GM23338 (cell line): ENCODE measurements around the gene CFAP410. TPM values are rescaled to one million over a fixed set of nuclear protein-coding genes. Genes with fewer than 3 reads are reported as not detected.

Source experiments
- CREB1 ChIP-seq: fragments of 250-450 bp; sonication (Bioruptor Pico); IDR thresholded peaks from 2 replicates; pipeline ENCODE4 v1.5.0; 2020; ENCODE audit warnings: low read depth, mild to moderate bottlenecking, moderate library complexity
- EZH2 ChIP-seq: fragments of 200-600 bp; sonication (generic); IDR thresholded peaks from one replicate; pipeline ENCODE4 v1.8.0; 2017; ENCODE audit warnings: antibody characterized with exemption, mild to moderate bottlenecking, low read depth; ENCODE audit not compliant: unreplicated experiment
- NANOG ChIP-seq: IDR thresholded peaks from 2 replicates; pipeline ENCODE4 v1.6.1; 2016; ENCODE audit warnings: antibody characterized with exemption, borderline replicate concordance
- POLR2AphosphoS5 ChIP-seq: IDR thresholded peaks from 2 replicates; pipeline ENCODE4 v1.6.1; 2016; ENCODE audit warnings: antibody characterized with exemption, low read depth
- STAT1 ChIP-seq: IDR thresholded peaks from one replicate; pipeline ENCODE4 v1.6.1; 2016; ENCODE audit warnings: antibody characterized with exemption; ENCODE audit not compliant: unreplicated experiment
- ZNF114 ChIP-seq: fragments of 250-450 bp; sonication (Bioruptor Pico); IDR thresholded peaks from 2 replicates; pipeline ENCODE4 v1.5.0; 2020; ENCODE audit warnings: mild to moderate bottlenecking, moderate library complexity
- polyA plus RNA-seq: library from polyadenylated mRNA; unstranded; fragments of >200 nt; fragmentation: Nextera tagmentation; extraction: Ambion mirVana; gene quantifications from 2 replicates; pipeline ENCODE4 v1.2.1, GENCODE V29; 2016
- total RNA-seq: library from RNA; depleted of rRNA; stranded (reverse); fragments of >200 nt; shearing (Covaris generic); gene quantifications from 2 replicates; pipeline ENCODE4 v1.2.3, GENCODE V29; 2014
- TF ChIP-seq, protein P1 (sequence below): fragments of 250-450 bp; sonication (Bioruptor Pico); IDR thresholded peaks from 2 replicates; pipeline ENCODE4 v1.5.0; 2020; ENCODE audit warnings: mild to moderate bottlenecking, moderate library complexity
- TF ChIP-seq, protein P2 (sequence below), 2 experiments: fragments of 200-600 bp in 1 of 2; sonication (generic) in 1 of 2; conservative IDR thresholded peaks; 2 replicates each; pipeline versions ENCODE4 v1.5.1 to v1.6.1; 2016 to 2017; ENCODE audit warnings: antibody characterized with exemption in 2 of 2, low read depth in 2 of 2, mild to moderate bottlenecking in 2 of 2, moderate library complexity in 1 of 2
- TF ChIP-seq, protein P3 (sequence below): IDR thresholded peaks from one replicate; pipeline ENCODE4 v1.6.1; 2018; ENCODE audit warnings: antibody characterized with exemption; ENCODE audit not compliant: unreplicated experiment

CFAP410 gene
- total and polyA plus RNA-seq, 2 experiments from 2014 or later, result 11.0 to 24.0 TPM

DNA sequence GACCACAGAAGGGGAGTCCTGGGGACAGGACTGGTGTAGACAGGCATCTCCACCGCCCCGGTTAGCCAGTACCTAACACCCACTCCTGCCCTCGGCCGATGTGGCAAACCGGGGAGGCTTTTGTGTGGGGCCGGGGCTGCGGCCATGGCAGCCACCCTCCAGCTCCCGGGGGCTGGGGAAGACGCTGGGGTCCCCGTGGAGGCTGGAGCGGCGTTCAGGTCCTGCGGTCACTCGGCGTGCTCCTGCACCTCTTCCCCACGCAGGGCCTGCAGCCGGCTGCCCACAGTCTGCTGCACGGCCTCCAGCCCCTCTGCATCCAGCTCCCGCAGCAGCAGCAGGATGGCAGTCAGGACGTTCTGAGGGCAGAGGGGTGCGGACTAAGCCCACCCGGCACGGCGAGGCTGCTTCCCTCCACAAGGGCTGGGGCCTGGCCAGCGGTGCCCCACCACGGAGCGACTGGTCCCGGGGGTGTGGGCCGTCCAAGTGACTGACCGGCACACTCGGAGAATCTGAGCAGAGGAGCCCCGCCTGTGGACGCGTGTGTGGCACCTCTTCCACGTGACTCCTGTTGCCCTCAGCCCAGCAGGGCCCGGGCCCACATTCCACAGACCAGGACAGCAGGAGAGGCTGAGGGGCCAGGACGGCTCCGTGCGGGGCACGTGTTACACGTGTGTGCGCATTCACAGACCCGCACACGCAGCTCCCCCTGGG lies 9.1 kb downstream of the CFAP410 start (continued):
- TF ChIP-seq, protein P1, sequence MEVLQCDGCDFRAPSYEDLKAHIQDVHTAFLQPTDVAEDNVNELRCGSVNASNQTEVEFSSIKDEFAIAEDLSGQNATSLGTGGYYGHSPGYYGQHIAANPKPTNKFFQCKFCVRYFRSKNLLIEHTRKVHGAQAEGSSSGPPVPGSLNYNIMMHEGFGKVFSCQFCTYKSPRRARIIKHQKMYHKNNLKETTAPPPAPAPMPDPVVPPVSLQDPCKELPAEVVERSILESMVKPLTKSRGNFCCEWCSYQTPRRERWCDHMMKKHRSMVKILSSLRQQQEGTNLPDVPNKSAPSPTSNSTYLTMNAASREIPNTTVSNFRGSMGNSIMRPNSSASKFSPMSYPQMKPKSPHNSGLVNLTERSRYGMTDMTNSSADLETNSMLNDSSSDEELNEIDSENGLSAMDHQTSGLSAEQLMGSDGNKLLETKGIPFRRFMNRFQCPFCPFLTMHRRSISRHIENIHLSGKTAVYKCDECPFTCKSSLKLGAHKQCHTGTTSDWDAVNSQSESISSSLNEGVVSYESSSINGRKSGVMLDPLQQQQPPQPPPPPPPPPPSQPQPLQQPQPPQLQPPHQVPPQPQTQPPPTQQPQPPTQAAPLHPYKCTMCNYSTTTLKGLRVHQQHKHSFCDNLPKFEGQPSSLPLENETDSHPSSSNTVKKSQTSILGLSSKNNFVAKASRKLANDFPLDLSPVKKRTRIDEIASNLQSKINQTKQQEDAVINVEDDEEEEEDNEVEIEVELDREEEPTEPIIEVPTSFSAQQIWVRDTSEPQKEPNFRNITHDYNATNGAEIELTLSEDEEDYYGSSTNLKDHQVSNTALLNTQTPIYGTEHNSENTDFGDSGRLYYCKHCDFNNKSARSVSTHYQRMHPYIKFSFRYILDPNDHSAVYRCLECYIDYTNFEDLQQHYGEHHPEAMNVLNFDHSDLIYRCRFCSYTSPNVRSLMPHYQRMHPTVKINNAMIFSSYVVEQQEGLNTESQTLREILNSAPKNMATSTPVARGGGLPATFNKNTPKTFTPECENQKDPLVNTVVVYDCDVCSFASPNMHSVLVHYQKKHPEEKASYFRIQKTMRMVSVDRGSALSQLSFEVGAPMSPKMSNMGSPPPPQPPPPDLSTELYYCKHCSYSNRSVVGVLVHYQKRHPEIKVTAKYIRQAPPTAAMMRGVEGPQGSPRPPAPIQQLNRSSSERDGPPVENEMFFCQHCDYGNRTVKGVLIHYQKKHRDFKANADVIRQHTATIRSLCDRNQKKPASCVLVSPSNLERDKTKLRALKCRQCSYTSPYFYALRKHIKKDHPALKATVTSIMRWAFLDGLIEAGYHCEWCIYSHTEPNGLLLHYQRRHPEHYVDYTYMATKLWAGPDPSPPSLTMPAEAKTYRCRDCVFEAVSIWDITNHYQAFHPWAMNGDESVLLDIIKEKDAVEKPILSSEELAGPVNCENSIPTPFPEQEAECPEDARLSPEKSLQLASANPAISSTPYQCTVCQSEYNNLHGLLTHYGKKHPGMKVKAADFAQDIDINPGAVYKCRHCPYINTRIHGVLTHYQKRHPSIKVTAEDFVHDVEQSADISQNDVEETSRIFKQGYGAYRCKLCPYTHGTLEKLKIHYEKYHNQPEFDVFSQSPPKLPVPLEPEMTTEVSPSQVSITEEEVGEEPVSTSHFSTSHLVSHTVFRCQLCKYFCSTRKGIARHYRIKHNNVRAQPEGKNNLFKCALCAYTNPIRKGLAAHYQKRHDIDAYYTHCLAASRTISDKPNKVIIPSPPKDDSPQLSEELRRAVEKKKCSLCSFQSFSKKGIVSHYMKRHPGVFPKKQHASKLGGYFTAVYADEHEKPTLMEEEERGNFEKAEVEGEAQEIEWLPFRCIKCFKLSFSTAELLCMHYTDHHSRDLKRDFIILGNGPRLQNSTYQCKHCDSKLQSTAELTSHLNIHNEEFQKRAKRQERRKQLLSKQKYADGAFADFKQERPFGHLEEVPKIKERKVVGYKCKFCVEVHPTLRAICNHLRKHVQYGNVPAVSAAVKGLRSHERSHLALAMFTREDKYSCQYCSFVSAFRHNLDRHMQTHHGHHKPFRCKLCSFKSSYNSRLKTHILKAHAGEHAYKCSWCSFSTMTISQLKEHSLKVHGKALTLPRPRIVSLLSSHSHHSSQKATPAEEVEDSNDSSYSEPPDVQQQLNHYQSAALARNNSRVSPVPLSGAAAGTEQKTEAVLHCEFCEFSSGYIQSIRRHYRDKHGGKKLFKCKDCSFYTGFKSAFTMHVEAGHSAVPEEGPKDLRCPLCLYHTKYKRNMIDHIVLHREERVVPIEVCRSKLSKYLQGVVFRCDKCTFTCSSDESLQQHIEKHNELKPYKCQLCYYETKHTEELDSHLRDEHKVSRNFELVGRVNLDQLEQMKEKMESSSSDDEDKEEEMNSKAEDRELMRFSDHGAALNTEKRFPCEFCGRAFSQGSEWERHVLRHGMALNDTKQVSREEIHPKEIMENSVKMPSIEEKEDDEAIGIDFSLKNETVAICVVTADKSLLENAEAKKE (CRISPR knock-in tag), result no peak
- TF ChIP-seq NANOG (no peak), POLR2AphosphoS5 (no peak), CREB1 (CRISPR knock-in tag) (no peak), EZH2 (no peak), STAT1 (no peak), ZNF114 (CRISPR knock-in tag) (no peak)
- TF ChIP-seq, protein P2, sequence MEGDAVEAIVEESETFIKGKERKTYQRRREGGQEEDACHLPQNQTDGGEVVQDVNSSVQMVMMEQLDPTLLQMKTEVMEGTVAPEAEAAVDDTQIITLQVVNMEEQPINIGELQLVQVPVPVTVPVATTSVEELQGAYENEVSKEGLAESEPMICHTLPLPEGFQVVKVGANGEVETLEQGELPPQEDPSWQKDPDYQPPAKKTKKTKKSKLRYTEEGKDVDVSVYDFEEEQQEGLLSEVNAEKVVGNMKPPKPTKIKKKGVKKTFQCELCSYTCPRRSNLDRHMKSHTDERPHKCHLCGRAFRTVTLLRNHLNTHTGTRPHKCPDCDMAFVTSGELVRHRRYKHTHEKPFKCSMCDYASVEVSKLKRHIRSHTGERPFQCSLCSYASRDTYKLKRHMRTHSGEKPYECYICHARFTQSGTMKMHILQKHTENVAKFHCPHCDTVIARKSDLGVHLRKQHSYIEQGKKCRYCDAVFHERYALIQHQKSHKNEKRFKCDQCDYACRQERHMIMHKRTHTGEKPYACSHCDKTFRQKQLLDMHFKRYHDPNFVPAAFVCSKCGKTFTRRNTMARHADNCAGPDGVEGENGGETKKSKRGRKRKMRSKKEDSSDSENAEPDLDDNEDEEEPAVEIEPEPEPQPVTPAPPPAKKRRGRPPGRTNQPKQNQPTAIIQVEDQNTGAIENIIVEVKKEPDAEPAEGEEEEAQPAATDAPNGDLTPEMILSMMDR (conservative IDR thresholded peaks at IDR 0.05; ENCODE audit: low read depth in 2 of 2), result no peak
- TF ChIP-seq, protein P3, sequence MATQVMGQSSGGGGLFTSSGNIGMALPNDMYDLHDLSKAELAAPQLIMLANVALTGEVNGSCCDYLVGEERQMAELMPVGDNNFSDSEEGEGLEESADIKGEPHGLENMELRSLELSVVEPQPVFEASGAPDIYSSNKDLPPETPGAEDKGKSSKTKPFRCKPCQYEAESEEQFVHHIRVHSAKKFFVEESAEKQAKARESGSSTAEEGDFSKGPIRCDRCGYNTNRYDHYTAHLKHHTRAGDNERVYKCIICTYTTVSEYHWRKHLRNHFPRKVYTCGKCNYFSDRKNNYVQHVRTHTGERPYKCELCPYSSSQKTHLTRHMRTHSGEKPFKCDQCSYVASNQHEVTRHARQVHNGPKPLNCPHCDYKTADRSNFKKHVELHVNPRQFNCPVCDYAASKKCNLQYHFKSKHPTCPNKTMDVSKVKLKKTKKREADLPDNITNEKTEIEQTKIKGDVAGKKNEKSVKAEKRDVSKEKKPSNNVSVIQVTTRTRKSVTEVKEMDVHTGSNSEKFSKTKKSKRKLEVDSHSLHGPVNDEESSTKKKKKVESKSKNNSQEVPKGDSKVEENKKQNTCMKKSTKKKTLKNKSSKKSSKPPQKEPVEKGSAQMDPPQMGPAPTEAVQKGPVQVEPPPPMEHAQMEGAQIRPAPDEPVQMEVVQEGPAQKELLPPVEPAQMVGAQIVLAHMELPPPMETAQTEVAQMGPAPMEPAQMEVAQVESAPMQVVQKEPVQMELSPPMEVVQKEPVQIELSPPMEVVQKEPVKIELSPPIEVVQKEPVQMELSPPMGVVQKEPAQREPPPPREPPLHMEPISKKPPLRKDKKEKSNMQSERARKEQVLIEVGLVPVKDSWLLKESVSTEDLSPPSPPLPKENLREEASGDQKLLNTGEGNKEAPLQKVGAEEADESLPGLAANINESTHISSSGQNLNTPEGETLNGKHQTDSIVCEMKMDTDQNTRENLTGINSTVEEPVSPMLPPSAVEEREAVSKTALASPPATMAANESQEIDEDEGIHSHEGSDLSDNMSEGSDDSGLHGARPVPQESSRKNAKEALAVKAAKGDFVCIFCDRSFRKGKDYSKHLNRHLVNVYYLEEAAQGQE, result no peak
